ENCODE results near the gene CAPN7. TPM values are rescaled to one million over a fixed set of nuclear protein-coding genes. Genes with fewer than 3 reads are reported as not detected.
"Not testable (repeated sequence)": the region's sequence is repeated elsewhere in the genome, so short reads cannot be mapped to it uniquely, and the experiment has no call there.

CAPN7 gene
- total RNA-seq = 10 to 100 TPM; 28.4 to 28.9 TPM
- long read RNA-seq, full-length matches to known transcripts = 3 of 24 reads
- long read RNA-seq, partial matches to known transcripts = 0 of 24 reads
- long read RNA-seq, other reads (novel, unspliced or antisense) = 21 of 24 reads

DNA sequence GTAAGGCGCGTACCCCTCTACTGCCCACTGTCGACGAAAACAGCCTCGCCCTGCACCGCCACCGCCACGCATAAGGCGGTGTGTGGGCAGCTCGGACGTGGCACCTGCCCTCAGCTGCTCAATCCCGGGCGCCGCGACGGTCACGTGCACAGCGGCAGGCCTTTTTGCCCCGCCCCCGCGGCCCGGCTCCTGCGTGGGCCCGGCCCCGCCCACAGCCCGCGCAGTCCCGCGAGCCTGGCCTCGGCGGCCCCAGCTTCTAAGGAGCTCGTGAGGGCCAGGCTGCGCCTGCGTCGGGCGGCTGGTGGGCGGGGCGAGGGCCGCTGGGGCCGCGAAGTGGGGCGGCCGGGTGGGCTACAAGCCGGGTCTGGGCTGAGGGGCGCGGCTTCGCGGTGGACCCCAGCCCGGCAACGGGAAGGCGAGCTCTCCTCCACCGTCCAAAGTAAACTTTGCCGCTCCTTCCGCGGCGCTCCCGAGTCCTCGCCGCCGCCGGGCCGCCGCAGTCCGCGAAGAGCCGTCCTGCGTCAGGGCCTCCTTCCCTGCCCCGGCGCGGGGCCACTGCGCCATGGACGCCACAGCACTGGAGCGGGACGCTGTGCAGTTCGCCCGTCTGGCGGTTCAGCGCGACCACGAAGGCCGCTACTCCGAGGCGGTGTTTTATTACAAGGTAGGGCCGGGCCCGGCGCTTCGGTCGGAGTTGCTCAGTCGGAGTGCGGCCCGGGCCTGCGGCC lies at the start of gene CAPN7:
CAPN7 (plus strand) TSS at position 313 of the 728 bp plus-strand sequence; CDS start at position 563, 250 bp downstream.
- DNase-seq (peak; percentile 97), ATAC-seq (peak; percentile 98 to 99)
- intact Hi-C loops (cut with DNase I) = loop anchor here (10.0 kb wide), 2 partner anchors 91 to 199 kb away; no protein-coding TSS in a partner anchor

GRCh38 chr3:15157441-15157840 lies 48.6 kb upstream of the CAPN7 start:
- ATAC-seq (no peak), DNase-seq (no peak)
- intact Hi-C loops (cut with DNase I) = no loop called here

GRCh38 chr3:15159501-15160136 lies 46.4 kb upstream of the CAPN7 start:
- ATAC-seq = no peak
- no peak for DNase-seq
- intact Hi-C loops (cut with DNase I) = no loop called here

- ATAC-seq (no peak), DNase-seq (no peak)
- intact Hi-C loops (cut with DNase I) = no loop called here
Observed at GRCh38 chr3:15160662-15161061, 45.4 kb upstream of the CAPN7 start.

GRCh38 chr3:15161133-15161532 lies 44.9 kb upstream of the CAPN7 start:
- ATAC-seq = no peak
- intact Hi-C loops (cut with DNase I) = no loop called here
- DNase-seq = no peak

GRCh38 chr3:15163656-15164055 lies 42.4 kb upstream of the CAPN7 start:
- intact Hi-C loops (cut with DNase I); DNase-seq; ATAC-seq: not testable (repeated sequence)

DNA sequence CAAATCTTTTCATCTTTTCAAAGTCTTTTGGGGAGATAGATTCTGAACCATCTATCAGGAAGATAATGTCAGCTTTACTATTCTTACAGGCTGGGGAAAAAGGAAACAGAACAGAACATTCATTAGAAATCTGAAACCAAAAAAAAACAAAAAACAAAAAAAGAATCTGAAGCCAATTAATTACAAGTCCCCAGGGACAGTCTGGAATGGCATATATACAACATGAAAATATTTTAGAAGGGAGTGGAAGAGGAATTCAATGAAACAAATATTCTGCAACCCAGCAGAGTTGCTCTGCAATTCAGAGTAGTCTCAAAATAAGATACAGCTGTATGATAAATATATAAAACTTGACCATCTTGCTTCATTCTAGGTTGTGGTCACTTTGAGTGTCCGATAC lies 41.7 kb upstream of the CAPN7 start:
- intact Hi-C loops (cut with DNase I) = no loop called here
- ATAC-seq (no peak), DNase-seq (no peak)

GRCh38 chr3:15165061-15165460 lies 41.0 kb upstream of the CAPN7 start:
- DNase-seq (no peak), ATAC-seq (no peak)
- intact Hi-C loops (cut with DNase I) = no loop called here

- ATAC-seq; intact Hi-C loops (cut with DNase I); DNase-seq: not testable (repeated sequence)
Observed at GRCh38 chr3:15166391-15166790, 39.7 kb upstream of the CAPN7 start.

DNA sequence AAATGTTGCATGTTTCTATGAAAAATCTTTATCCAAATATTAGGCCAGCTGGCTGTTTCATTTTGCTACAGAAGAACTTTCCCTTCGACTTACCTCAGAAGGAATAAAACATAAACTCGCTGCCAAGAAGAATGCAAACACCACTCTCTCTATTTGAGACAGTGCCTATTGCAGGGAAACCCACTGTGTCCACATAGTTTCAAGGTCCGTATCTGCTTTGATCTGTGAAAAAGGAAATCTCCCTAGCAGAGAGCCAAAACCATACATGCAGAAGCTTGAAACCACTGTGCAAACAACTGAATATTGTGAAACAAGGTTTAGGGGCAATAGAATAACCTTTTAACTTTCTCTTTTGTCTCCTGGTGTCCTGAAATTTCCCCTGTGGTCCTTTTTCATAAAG lies 35.0 kb upstream of the CAPN7 start:
- no peak for ATAC-seq
- intact Hi-C loops (cut with DNase I) = no loop called here
- DNase-seq = no peak

DNA sequence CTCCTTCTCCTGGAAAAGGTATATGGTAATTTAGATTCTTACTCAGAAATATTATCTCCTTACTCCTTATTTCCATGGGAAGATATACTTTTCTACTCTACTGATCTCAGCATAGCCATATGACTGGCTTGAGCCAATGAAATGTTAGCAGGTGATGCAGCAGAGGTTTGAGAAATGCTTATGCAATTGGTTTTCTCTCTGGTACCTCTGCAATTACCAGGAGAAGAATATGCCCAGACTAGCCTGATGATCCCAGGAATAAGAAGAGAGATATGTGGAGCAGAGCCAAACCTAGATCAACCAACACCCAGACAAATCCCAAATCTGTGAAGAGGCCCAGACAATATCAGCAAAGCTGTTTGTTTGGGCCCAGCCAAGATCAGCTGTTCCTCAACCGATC lies 33.2 kb upstream of the CAPN7 start:
- ATAC-seq (no peak), DNase-seq (no peak)
- intact Hi-C loops (cut with DNase I) = no loop called here

- intact Hi-C loops (cut with DNase I) = loop anchor here in 1 of 2 donors (5.0 kb wide), 1 partner anchor 63 kb away; no protein-coding TSS in a partner anchor
- peak; percentile 85 to 88 for ATAC-seq
- peak; percentile 18 for DNase-seq
Observed at GRCh38 chr3:15174953-15175352, 31.1 kb upstream of the CAPN7 start.

DNA sequence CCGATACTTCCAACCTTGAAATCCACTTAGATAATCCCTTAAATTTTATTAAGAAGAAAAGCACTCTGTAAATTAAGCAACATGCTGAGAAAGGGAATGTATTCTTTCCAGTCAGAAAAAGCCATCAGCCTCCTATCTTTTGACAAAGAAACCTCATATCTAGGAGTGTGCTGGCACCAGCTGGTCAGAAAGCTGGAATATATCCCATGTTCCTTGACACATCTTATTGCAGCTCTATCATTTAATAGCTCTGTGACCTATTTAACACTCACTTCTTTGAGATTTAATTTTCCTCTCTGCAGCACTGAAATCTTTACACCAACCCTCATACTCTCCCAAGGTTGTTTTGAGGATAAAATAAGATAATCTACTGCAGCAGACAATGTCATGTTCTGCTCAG lies 30.4 kb upstream of the CAPN7 start:
- intact Hi-C loops (cut with DNase I) = loop anchor here in 1 of 2 donors (5.0 kb wide), 1 partner anchor 63 kb away; no protein-coding TSS in a partner anchor

DNA sequence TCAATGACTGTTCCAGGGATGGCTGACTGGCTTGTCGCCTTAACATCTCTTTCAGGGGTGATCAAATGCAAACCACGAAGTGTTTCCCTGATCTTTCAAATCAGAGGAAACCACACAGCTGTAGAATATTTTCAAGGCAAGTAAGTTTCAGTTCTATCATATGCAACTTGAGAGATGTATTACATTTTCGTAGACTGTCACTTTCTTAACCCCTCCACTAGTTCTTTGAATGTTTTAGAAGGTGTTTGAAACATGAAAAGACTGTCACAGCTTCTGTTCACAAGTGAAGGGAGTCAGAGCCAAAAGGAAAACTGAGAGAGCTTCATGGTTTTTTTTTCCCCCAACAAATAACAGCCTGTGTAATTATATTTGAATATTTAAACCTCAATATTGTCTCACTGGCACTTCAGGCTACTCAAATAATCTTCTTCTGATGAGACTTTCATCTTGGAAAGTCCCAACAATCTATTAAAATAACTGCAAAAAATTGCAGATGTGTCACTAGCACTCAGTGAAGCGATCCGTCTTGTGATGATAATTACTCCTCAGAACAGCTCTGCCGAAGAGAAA lies 25.9 kb upstream of the CAPN7 start:
- intact Hi-C loops (cut with DNase I) = no loop called here
- ATAC-seq = no peak
- no peak for DNase-seq

More for the DNA sequence above, 30.4 kb upstream of the CAPN7 start:
- peak; percentile 46 to 64 for ATAC-seq
- DNase-seq = no peak

GRCh38 chr3:15181511-15181910 lies 24.5 kb upstream of the CAPN7 start:
- no peak for DNase-seq
- intact Hi-C loops (cut with DNase I) = no loop called here
- no peak for ATAC-seq

- ATAC-seq = no peak
- intact Hi-C loops (cut with DNase I) = no loop called here
- DNase-seq = no peak
Observed at GRCh38 chr3:15181963-15182362, 24.1 kb upstream of the CAPN7 start.

DNA sequence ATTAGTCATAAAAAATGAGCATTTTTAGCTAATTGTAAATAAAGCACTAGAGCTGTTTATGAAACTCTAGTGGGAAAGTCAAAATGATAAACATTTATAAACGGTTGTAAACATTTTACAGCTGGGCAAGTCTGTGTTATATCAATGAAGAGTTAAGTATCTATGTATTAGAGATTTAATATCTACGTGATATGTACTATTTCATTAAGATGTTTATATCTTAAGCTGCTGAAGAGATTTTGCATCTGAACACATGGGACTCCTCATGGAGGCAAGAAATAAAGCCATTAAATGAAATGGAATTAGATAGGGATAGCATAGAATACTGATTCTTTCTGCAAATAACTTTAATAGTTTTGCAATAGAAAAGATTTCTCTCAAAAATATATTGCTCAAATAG lies 23.0 kb upstream of the CAPN7 start:
- intact Hi-C loops (cut with DNase I) = no loop called here
- no peak for ATAC-seq

DNA sequence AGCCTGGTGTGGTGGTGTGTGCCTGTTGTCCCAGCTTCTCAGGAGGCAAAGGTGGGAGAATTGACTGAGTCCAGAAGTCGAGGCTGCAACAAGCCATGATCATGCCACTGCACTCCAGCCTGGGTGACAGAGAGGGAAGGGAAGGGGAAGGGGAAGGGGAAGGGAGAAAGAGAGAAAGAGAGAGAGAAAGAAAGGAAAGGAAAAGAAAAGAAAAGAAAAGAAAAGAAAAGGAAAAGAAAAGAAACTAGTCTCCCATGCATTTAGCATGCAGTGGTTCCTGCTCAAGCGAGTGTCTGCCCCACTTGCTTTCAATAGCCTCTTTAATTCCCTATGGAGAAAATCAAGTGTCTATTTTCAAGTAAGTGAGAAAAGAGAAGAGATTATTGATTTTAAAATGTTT lies 20.6 kb upstream of the CAPN7 start:
- intact Hi-C loops (cut with DNase I) = no loop called here
- ATAC-seq (no peak), DNase-seq (no peak)

More for the DNA sequence above, 23.0 kb upstream of the CAPN7 start:
- DNase-seq = no peak

GRCh38 chr3:15186101-15186476 lies 20.0 kb upstream of the CAPN7 start:
- DNase-seq (no peak), ATAC-seq (no peak)
- intact Hi-C loops (cut with DNase I) = no loop called here

Data from left cardiac atrium (tissue), 4 donors.